A549 (cell line): ENCODE measurements around the gene DNAH1. TPM values are rescaled to one million over a fixed set of nuclear protein-coding genes. Genes with fewer than 3 reads are reported as not detected.

Source experiments
- ATAC-seq, 2 experiments: fragments of 200-7000 bp in 1 of 2; fragments of >200 bp in 1 of 2; cut with Nextera tagmentation in 1 of 2; cut with Tn5 transposase in 1 of 2; 3 replicates each; pipeline versions ENCODE4 v1.8.0 to v1.9.1; 2018 to 2020; ENCODE audit warnings: mild to moderate bottlenecking in 1 of 2, moderate library complexity in 1 of 2
- CTCF ChIA-PET: fragments of 300-600 bp; sonication (Branson Sonifier 250); formaldehyde crosslinking; extraction: SDS; loops from one replicate; lab custom pipeline; 2021; ENCODE audit warnings: antibody characterized with exemption, inconsistent platforms; lab: Yijun Ruan, JAX
- POLR2A ChIA-PET: fragments of 350-600 bp; formaldehyde crosslinking; extraction: SDS; loops from one replicate; lab custom pipeline; 2021; ENCODE audit warnings: antibody characterized with exemption, inconsistent platforms; lab: Yijun Ruan, JAX
- DNase-seq, 2 experiments: peaks; one replicate each; pipeline versions ENCODE4 v3.0.0 to v3.0.0-alpha.2; 2011 to 2016; ENCODE audit warnings: low read depth in 1 of 2, low spot score in 1 of 2
- FAIRE-seq: peaks from 2 replicates; lab custom pipeline; 2011; peaks lifted over from hg19 to GRCh38; lab: Jason Lieb, UNC
- H3K27ac ChIP-seq, 2 experiments: fragments of >200 bp; sonication (Bioruptor Twin); formaldehyde crosslinking; 3 replicates each; pipeline ENCODE4 v1.5.1; 2016 to 2017
- H3K4me1 ChIP-seq: fragments of >200 bp; sonication (Bioruptor Twin); formaldehyde crosslinking; 3 replicates; pipeline ENCODE4 v1.6.1; 2016
- H3K4me2 ChIP-seq: fragments of >200 bp; sonication (Bioruptor Twin); formaldehyde crosslinking; 3 replicates; pipeline ENCODE4 v1.6.1; 2016
- H3K4me3 ChIP-seq: fragments of >200 bp; sonication (Bioruptor Twin); formaldehyde crosslinking; 3 replicates; pipeline ENCODE4 v1.5.1; 2016
- H3K9me3 ChIP-seq: fragments of >200 bp; sonication (Bioruptor Twin); formaldehyde crosslinking; 3 replicates; pipeline ENCODE4 v1.6.1; 2016
- BHLHE40 ChIP-seq: IDR thresholded peaks from 2 replicates; pipeline ENCODE4 v1.6.1; 2012; ENCODE audit warnings: low read depth, low read length, inconsistent platforms
- CHD4 ChIP-seq: fragments of 200-600 bp; sonication (generic); IDR thresholded peaks from 2 replicates; pipeline ENCODE4 v1.6.1; 2016; ENCODE audit warnings: antibody characterized with exemption, mild to moderate bottlenecking, borderline replicate concordance
- ESRRA ChIP-seq: fragments of 150-350 bp; IDR thresholded peaks from 2 replicates; pipeline ENCODE4 v1.6.1; 2014; ENCODE audit warnings: mild to moderate bottlenecking, low read length, borderline replicate concordance
- GATA3 ChIP-seq: IDR thresholded peaks from 2 replicates; pipeline ENCODE4 v1.6.1; 2012; ENCODE audit warnings: borderline replicate concordance
- HDAC2 ChIP-seq: fragments of 200-600 bp; sonication (generic); IDR thresholded peaks from 2 replicates; pipeline ENCODE4 v1.6.1; 2016
- HOXB13 ChIP-seq: fragments of 250-450 bp; sonication (Bioruptor Pico); IDR thresholded peaks from 2 replicates; pipeline ENCODE4 v1.5.0; 2020; ENCODE audit warnings: low read depth, mild to moderate bottlenecking, moderate library complexity
- JUN ChIP-seq, 2 experiments: fragments of >200 bp; sonication (Bioruptor Twin); formaldehyde crosslinking; IDR thresholded peaks; 2 replicates in 1 of 2; 3 replicates in 1 of 2; pipeline ENCODE4 v1.6.1; 2016 to 2017
- JUNB ChIP-seq: fragments of >200 bp; sonication (Bioruptor Twin); formaldehyde crosslinking; IDR thresholded peaks from 2 replicates; pipeline ENCODE4 v1.6.1; 2016
- KDM1A ChIP-seq: fragments of 200-600 bp; sonication (generic); IDR thresholded peaks from 2 replicates; pipeline ENCODE4 v1.6.1; 2016; ENCODE audit warnings: low read depth, mild to moderate bottlenecking
- KDM5A ChIP-seq: fragments of 200-600 bp; sonication (generic); IDR thresholded peaks from 2 replicates; pipeline ENCODE4 v1.6.1; 2016; ENCODE audit warnings: antibody characterized with exemption, mild to moderate bottlenecking
- NPAS2 ChIP-seq: fragments of 250-450 bp; sonication (Bioruptor Pico); IDR thresholded peaks from 2 replicates; pipeline ENCODE4 v1.8.0; 2022; ENCODE audit warnings: mild to moderate bottlenecking, moderate library complexity, borderline replicate concordance
- PHF8 ChIP-seq: fragments of 200-600 bp; sonication (generic); IDR thresholded peaks from 2 replicates; pipeline ENCODE4 v1.6.1; 2016; ENCODE audit warnings: low read depth, mild to moderate bottlenecking, antibody characterized with exemption, moderate library complexity, borderline replicate concordance
- TFCP2L1 ChIP-seq: fragments of 250-450 bp; sonication (Bioruptor Pico); IDR thresholded peaks from 2 replicates; pipeline ENCODE4 v1.5.0; 2021; ENCODE audit warnings: mild to moderate bottlenecking
- ZFP36 ChIP-seq: fragments of 450-650 bp; IDR thresholded peaks from 2 replicates; pipeline ENCODE4 v1.6.1; 2014; ENCODE audit warnings: borderline replicate concordance; ENCODE audit not compliant: partially characterized antibody
- WGBS: methylation state at CpG from one replicate; pipeline ENCODE4 v1.1.6; 2017; ENCODE audit errors: missing lambda C conversion rate; 5-methylcytosine and 5-hydroxymethylcytosine counted together
- polyA plus RNA-seq, 4 experiments: library from polyadenylated mRNA; depleted of rRNA in 3 of 4; stranded (reverse); fragments of >200 nt; fragmentation: RNase III in 1 of 4; extraction: RNeasy Plus Mini Kit Qiagen cat#74134 plus additional on column Dnase treatment in 1 of 4; gene quantifications; 2 replicates in 3 of 4; 3 replicates in 1 of 4; pipeline ENCODE4 v1.2.3, GENCODE V29; 2011 to 2017
- TF ChIP-seq, protein P1 (sequence below): fragments of 150-350 bp; IDR thresholded peaks from 2 replicates; pipeline ENCODE4 v1.6.1; 2014; ENCODE audit warnings: low read depth, mild to moderate bottlenecking, low read length
- TF ChIP-seq, protein P2 (sequence below): fragments of >200 bp; sonication (Bioruptor Twin); formaldehyde crosslinking; IDR thresholded peaks from 3 replicates; pipeline ENCODE4 v1.6.1; 2016
- TF ChIP-seq, protein P3 (sequence below): fragments of >200 bp; sonication (Bioruptor Twin); formaldehyde crosslinking; IDR thresholded peaks from 2 replicates; pipeline ENCODE4 v1.6.1; 2016
- TF ChIP-seq, protein P4 (sequence below): fragments of 200-600 bp; sonication (generic); IDR thresholded peaks from 2 replicates; pipeline ENCODE4 v1.6.1; 2016; ENCODE audit warnings: antibody characterized with exemption, mild to moderate bottlenecking, moderate library complexity
- TF ChIP-seq, protein P5 (sequence below): IDR thresholded peaks from 2 replicates; pipeline ENCODE4 v1.6.1; 2012; ENCODE audit warnings: low read depth, borderline replicate concordance

DNAH1 gene
- polyA plus RNA-seq, 2 of the 4 experiments (the other 2 are of a cell fraction), result 0.65 to 1.6 TPM

DNA sequence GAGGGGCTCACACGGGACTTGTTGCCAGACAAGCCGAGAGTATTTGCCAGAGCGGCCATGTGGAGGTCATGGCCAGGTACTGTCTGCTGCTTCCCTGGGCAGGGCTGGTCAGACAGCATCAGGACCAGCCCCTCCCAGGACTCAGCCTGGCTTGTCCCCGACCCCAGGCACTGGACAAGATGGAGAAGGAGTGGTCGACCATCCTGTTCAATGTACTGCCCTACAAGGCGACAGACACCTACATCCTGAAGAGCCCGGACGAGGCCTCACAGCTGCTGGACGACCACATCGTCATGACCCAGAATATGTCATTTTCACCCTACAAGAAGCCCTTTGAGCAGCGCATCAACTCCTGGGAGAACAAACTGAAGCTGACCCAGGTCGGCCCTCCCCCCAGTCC, 38.6 kb downstream of the DNAH1 start:
- WGBS, result 74% methylated on average over 12 of the region's 12 CpGs
- FAIRE-seq (no peak), DNase-seq (no peak)

DNA sequence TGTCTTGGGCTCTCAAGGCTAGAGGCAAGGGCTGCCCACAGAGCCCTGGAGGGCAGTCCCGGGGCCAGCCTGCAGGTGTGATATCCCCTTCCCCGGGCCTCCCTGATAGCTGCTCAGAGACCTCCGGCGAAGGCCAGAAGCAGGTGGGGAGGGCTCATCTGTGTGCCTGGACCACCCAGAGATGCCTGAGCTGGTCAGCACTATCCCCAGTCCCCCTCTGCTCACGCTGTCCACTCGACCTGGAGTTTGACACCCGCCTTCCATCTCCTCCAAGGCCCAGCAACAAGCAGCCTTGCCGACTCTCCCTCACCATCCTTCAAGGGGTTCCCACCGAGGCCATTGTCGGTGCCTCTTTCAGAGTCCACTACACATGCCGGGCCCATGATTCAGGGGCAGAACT, 39.4 kb downstream of the DNAH1 start:
- no peaks in the 10 kb centered on the region for H3K9me3 ChIP-seq
- FAIRE-seq, result no peak
- no peak; a peak in 1 of 6 replicates for ATAC-seq
- no peak overlapping the region for H3K4me2 ChIP-seq
- no peak for DNase-seq
- no peaks in the 10 kb centered on the region for H3K4me1 ChIP-seq
- POLR2A ChIA-PET, result no interaction called here
- no peak overlapping the region for H3K27ac ChIP-seq
- H3K4me3 ChIP-seq, result no peak overlapping the region
- CTCF ChIA-PET, result interaction anchor here (1.0 to 3.6 kb wide), 3 partner anchors 16 to 72 kb away, joined by 3 to 16 read pairs (median 4); no protein-coding TSS in a partner anchor
- WGBS, result 88% methylated on average over 10 of the region's 11 CpGs
- TF ChIP-seq HDAC2 (no peak), BHLHE40 (no peak), ESRRA (no peak), JUN (IDR thresholded peaks at IDR 0.05) (no peak), CHD4 (no peak)
- TF ChIP-seq, protein P1, sequence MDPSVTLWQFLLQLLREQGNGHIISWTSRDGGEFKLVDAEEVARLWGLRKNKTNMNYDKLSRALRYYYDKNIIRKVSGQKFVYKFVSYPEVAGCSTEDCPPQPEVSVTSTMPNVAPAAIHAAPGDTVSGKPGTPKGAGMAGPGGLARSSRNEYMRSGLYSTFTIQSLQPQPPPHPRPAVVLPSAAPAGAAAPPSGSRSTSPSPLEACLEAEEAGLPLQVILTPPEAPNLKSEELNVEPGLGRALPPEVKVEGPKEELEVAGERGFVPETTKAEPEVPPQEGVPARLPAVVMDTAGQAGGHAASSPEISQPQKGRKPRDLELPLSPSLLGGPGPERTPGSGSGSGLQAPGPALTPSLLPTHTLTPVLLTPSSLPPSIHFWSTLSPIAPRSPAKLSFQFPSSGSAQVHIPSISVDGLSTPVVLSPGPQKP, result no peak
- TF ChIP-seq, protein P2, sequence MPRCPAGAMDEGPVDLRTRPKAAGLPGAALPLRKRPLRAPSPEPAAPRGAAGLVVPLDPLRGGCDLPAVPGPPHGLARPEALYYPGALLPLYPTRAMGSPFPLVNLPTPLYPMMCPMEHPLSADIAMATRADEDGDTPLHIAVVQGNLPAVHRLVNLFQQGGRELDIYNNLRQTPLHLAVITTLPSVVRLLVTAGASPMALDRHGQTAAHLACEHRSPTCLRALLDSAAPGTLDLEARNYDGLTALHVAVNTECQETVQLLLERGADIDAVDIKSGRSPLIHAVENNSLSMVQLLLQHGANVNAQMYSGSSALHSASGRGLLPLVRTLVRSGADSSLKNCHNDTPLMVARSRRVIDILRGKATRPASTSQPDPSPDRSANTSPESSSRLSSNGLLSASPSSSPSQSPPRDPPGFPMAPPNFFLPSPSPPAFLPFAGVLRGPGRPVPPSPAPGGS, result no peak
- TF ChIP-seq, protein P3, sequence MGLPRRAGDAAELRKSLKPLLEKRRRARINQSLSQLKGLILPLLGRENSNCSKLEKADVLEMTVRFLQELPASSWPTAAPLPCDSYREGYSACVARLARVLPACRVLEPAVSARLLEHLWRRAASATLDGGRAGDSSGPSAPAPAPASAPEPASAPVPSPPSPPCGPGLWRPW, result no peak
- TF ChIP-seq, protein P4, sequence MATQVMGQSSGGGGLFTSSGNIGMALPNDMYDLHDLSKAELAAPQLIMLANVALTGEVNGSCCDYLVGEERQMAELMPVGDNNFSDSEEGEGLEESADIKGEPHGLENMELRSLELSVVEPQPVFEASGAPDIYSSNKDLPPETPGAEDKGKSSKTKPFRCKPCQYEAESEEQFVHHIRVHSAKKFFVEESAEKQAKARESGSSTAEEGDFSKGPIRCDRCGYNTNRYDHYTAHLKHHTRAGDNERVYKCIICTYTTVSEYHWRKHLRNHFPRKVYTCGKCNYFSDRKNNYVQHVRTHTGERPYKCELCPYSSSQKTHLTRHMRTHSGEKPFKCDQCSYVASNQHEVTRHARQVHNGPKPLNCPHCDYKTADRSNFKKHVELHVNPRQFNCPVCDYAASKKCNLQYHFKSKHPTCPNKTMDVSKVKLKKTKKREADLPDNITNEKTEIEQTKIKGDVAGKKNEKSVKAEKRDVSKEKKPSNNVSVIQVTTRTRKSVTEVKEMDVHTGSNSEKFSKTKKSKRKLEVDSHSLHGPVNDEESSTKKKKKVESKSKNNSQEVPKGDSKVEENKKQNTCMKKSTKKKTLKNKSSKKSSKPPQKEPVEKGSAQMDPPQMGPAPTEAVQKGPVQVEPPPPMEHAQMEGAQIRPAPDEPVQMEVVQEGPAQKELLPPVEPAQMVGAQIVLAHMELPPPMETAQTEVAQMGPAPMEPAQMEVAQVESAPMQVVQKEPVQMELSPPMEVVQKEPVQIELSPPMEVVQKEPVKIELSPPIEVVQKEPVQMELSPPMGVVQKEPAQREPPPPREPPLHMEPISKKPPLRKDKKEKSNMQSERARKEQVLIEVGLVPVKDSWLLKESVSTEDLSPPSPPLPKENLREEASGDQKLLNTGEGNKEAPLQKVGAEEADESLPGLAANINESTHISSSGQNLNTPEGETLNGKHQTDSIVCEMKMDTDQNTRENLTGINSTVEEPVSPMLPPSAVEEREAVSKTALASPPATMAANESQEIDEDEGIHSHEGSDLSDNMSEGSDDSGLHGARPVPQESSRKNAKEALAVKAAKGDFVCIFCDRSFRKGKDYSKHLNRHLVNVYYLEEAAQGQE, result no peak

More for the DNA sequence above, 38.6 kb downstream of the DNAH1 start:
- Histone ChIP-seq H3K4me3 (no peak overlapping the region), H3K27ac (no peak overlapping the region), H3K4me2 (no peak overlapping the region), H3K4me1 (no peaks in the 10 kb centered on the region), H3K9me3 (no peaks in the 10 kb centered on the region)
- POLR2A ChIA-PET, result no interaction called here
- CTCF ChIA-PET, result interaction anchor here (1.0 to 3.6 kb wide), 3 partner anchors 15 to 33 kb away, joined by 3 to 16 read pairs (median 3); no protein-coding TSS in a partner anchor
- no peak for ATAC-seq
- TF ChIP-seq HOXB13 (no peak), TFCP2L1 (CRISPR knock-in tag) (no peak), PHF8 (no peak), KDM1A (no peak), KDM5A (no peak), NPAS2 (CRISPR knock-in tag) (no peak), ZFP36 (no peak), GATA3 (no peak), JUNB (no peak)
- TF ChIP-seq, protein P5, sequence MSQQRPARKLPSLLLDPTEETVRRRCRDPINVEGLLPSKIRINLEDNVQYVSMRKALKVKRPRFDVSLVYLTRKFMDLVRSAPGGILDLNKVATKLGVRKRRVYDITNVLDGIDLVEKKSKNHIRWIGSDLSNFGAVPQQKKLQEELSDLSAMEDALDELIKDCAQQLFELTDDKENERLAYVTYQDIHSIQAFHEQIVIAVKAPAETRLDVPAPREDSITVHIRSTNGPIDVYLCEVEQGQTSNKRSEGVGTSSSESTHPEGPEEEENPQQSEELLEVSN, result no peak
